Measurements from ENCODE around the gene PC. TPM values are rescaled to one million over a fixed set of nuclear protein-coding genes. Genes with fewer than 3 reads are reported as not detected.

Gene PC
- polyA plus RNA-seq, 2 of the 4 experiments (the other 2 are of a cell fraction): 14.2 to 45.9 TPM

- ChIA-PET CTCF (interaction anchor here (0.5 to 5.5 kb wide), 11 partner anchors 8 to 429 kb away, joined by 3 to 30 read pairs (median 6); partner anchors contain the start of genes C11orf86 and MRPL11), POLR2A (interaction anchor here (0.6 to 4.9 kb wide), 18 partner anchors 9 to 445 kb away, joined by 3 to 53 read pairs (median 4); partner anchors contain the start of genes RBM4, RBM4B and SYT12)
- H3K27ac ChIP-seq: peak within 1 kb of the TSS; percentile 98 to 99
- 3% methylated on average over 12 of the region's 98 CpGs for WGBS (ENCODE audit: missing lambda C conversion rate)
- FAIRE-seq (no peak), ATAC-seq (peak; percentile 74 to 79), DNase-seq (ENCODE audit: low read depth in 1 of 2, low spot score in 1 of 2) (peak; percentile 78 to 93)
- peak within 1 kb of the TSS; percentile 99 for H3K4me2 ChIP-seq
- peak within 1 kb of the TSS; percentile 95 for H3K4me3 ChIP-seq
- no peaks in the 10 kb centered on the region for H3K9me3 ChIP-seq
- TF ChIP-seq CBX8 (IDR thresholded peaks at IDR 0.05) (no peak), KDM5A (IDR thresholded peaks at IDR 0.05) (peak; percentile 87), RAD21 (conservative IDR thresholded peaks at IDR 0.05 in 1 of 2, IDR thresholded peaks at IDR 0.05 in 1 of 2) (peak in 1 of 2 experiments; percentile 31; a peak in 2 of 5 replicates), NFE2L2 (conservative IDR thresholded peaks at IDR 0.05; ENCODE audit: low read length) (no peak), GATA3 (IDR thresholded peaks at IDR 0.05; ENCODE audit: borderline replicate concordance) (no peak), CHD4 (IDR thresholded peaks at IDR 0.05; ENCODE audit: borderline replicate concordance) (no peak), PHF8 (IDR thresholded peaks at IDR 0.05; ENCODE audit: borderline replicate concordance, low read depth) (peak; percentile 96), MYC (IDR thresholded peaks at IDR 0.05; ENCODE audit: borderline replicate concordance, low read length) (peak; percentile 70), POLR2AphosphoS2 (conservative IDR thresholded peaks at IDR 0.05; ENCODE audit: low read length) (peak; percentile 76; the same call in 1 of the 2 replicates), FOSL2 (IDR thresholded peaks at IDR 0.05) (no peak), FOSL2 (CRISPR knock-in tag; IDR thresholded peaks at IDR 0.05) (peak; percentile 51), TFCP2L1 (CRISPR knock-in tag; IDR thresholded peaks at IDR 0.05) (0 out of 2 replicates have a peak, but pooled peaks have one; percentile 47), RNF2 (IDR thresholded peaks at IDR 0.05; ENCODE audit: borderline replicate concordance, low read depth) (no peak), NPAS2 (CRISPR knock-in tag; IDR thresholded peaks at IDR 0.05; ENCODE audit: borderline replicate concordance) (no peak), FOSB (CRISPR knock-in tag; IDR thresholded peaks at IDR 0.05) (0 out of 2 replicates have a peak, but pooled peaks have one; percentile 66), ZC3H11A (IDR thresholded peaks at IDR 0.05) (no peak), HOXB5 (CRISPR knock-in tag; IDR thresholded peaks at IDR 0.05) (0 out of 2 replicates have a peak, but pooled peaks have one; percentile 21), EHF (CRISPR knock-in tag; IDR thresholded peaks at IDR 0.05) (0 out of 2 replicates have a peak, but pooled peaks have one; percentile 40), JUN (IDR thresholded peaks at IDR 0.05) (peak; percentile 90 to 96), POLR2A (IDR thresholded peaks at IDR 0.05; ENCODE audit: low read length) (peak; percentile 81)
- TF ChIP-seq, protein P1, sequence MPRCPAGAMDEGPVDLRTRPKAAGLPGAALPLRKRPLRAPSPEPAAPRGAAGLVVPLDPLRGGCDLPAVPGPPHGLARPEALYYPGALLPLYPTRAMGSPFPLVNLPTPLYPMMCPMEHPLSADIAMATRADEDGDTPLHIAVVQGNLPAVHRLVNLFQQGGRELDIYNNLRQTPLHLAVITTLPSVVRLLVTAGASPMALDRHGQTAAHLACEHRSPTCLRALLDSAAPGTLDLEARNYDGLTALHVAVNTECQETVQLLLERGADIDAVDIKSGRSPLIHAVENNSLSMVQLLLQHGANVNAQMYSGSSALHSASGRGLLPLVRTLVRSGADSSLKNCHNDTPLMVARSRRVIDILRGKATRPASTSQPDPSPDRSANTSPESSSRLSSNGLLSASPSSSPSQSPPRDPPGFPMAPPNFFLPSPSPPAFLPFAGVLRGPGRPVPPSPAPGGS (IDR thresholded peaks at IDR 0.05): peak; percentile 90
- TF ChIP-seq, protein P2, sequence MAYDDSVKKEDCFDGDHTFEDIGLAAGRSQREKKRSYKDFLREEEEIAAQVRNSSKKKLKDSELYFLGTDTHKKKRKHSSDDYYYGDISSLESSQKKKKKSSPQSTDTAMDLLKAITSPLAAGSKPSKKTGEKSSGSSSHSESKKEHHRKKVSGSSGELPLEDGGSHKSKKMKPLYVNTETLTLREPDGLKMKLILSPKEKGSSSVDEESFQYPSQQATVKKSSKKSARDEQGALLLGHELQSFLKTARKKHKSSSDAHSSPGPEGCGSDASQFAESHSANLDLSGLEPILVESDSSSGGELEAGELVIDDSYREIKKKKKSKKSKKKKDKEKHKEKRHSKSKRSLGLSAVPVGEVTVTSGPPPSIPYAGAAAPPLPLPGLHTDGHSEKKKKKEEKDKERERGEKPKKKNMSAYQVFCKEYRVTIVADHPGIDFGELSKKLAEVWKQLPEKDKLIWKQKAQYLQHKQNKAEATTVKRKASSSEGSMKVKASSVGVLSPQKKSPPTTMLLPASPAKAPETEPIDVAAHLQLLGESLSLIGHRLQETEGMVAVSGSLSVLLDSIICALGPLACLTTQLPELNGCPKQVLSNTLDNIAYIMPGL (CRISPR knock-in tag; IDR thresholded peaks at IDR 0.05; ENCODE audit: borderline replicate concordance): 0 out of 2 replicates have a peak, but pooled peaks have one; percentile 10
- TF ChIP-seq, protein P3, sequence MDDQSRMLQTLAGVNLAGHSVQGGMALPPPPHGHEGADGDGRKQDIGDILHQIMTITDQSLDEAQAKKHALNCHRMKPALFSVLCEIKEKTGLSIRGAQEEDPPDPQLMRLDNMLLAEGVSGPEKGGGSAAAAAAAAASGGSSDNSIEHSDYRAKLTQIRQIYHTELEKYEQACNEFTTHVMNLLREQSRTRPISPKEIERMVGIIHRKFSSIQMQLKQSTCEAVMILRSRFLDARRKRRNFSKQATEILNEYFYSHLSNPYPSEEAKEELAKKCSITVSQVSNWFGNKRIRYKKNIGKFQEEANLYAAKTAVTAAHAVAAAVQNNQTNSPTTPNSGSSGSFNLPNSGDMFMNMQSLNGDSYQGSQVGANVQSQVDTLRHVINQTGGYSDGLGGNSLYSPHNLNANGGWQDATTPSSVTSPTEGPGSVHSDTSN (IDR thresholded peaks at IDR 0.05): peak; percentile 12; the same call in 1 of the 2 replicates
- TF ChIP-seq, protein P4, sequence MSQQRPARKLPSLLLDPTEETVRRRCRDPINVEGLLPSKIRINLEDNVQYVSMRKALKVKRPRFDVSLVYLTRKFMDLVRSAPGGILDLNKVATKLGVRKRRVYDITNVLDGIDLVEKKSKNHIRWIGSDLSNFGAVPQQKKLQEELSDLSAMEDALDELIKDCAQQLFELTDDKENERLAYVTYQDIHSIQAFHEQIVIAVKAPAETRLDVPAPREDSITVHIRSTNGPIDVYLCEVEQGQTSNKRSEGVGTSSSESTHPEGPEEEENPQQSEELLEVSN (IDR thresholded peaks at IDR 0.05; ENCODE audit: borderline replicate concordance, low read depth): 0 out of 2 replicates have a peak, but pooled peaks have one; percentile 17
- TF ChIP-seq, protein P5, sequence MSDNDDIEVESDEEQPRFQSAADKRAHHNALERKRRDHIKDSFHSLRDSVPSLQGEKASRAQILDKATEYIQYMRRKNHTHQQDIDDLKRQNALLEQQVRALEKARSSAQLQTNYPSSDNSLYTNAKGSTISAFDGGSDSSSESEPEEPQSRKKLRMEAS (IDR thresholded peaks at IDR 0.05): peak; percentile 77
- peaks cover 45% of the 10 kb centered on the region for H3K4me1 ChIP-seq
These were observed 115.0 kb downstream of the PC start, which contains the start of gene RCE1 for GRCh38 chr11:66842896-66843775. RCE1 (plus strand) TSS chr11:66843441; CDS start chr11:66843456, 15 bp downstream.
